SK-N-SH (cell line): ENCODE results near the gene INTU. TPM values are rescaled to one million over a fixed set of nuclear protein-coding genes. Genes with fewer than 3 reads are reported as not detected.

Experiments
- CTCF ChIA-PET: fragments of 300-600, 350-600 bp; formaldehyde crosslinking; extraction: SDS; loops from one replicate; lab custom pipeline; 2021; lab: Yijun Ruan, JAX
- POLR2A ChIA-PET: fragments of 350-600 bp; sonication (Branson Sonifier 250); formaldehyde crosslinking; extraction: SDS; loops from one replicate; lab custom pipeline; 2020; ENCODE audit warnings: antibody characterized with exemption, inconsistent platforms; lab: Yijun Ruan, JAX
- DNase-seq: peaks from one replicate; pipeline ENCODE4 v3.0.0; 2012
- H2AFZ ChIP-seq: fragments of 200-600 bp; sonication (generic); 2 replicates; pipeline ENCODE4 v1.8.1; 2016; ENCODE audit warnings: antibody characterized with exemption, mild to moderate bottlenecking, low read depth
- H3F3A ChIP-seq: fragments of 200-600 bp; sonication (generic); replicated peaks from 2 replicates; pipeline ENCODE3; 2016; ENCODE audit warnings: antibody characterized with exemption, mild to moderate bottlenecking; ENCODE audit not compliant: insufficient read depth
- H3K27ac ChIP-seq, 2 experiments: fragments of 200-500 bp in 1 of 2; fragments of 200-600 bp in 1 of 2; sonication (Bioruptor generic) in 1 of 2; sonication (generic), shearing (Covaris generic) in 1 of 2; 2 replicates each; pipeline versions ENCODE4 v1.5.1 to v1.6.1; 2014 to 2016; ENCODE audit warnings: low read depth in 2 of 2, inconsistent platforms in 1 of 2, low read length in 1 of 2, mild to moderate bottlenecking in 1 of 2, mixed read lengths in 1 of 2
- H3K27me3 ChIP-seq: fragments of 200-600 bp; sonication (generic), shearing (Covaris generic); 2 replicates; pipeline ENCODE4 v1.6.1; 2016; ENCODE audit warnings: mixed run types; ENCODE audit not compliant: insufficient read depth
- H3K36me3 ChIP-seq, 2 experiments: fragments of 200-500 bp in 1 of 2; fragments of 200-600 bp in 1 of 2; sonication (Bioruptor generic) in 1 of 2; sonication (generic) in 1 of 2; replicated peaks in 1 of 2; 2 replicates each; pipeline versions ENCODE3 to v1.5.1; 2014 to 2016; ENCODE audit warnings: low read length in 1 of 2, mild to moderate bottlenecking in 1 of 2; ENCODE audit not compliant: insufficient read depth in 2 of 2, control insufficient read depth in 1 of 2
- H3K4me1 ChIP-seq, 2 experiments: fragments of 200-500 bp in 1 of 2; fragments of 200-600 bp in 1 of 2; sonication (Bioruptor generic) in 1 of 2; sonication (generic), shearing (Covaris generic) in 1 of 2; 2 replicates each; pipeline versions ENCODE4 v1.5.1 to v1.6.1; 2014 to 2016; ENCODE audit warnings: low read depth in 1 of 2, low read length in 1 of 2, mixed run types in 1 of 2; ENCODE audit not compliant: insufficient read depth in 2 of 2, control insufficient read depth in 1 of 2
- H3K4me2 ChIP-seq: fragments of 200-600 bp; sonication (generic), shearing (Covaris generic); 2 replicates; pipeline ENCODE4 v1.6.1; 2017; ENCODE audit warnings: mixed run types
- H3K4me3 ChIP-seq, 2 experiments: fragments of 200-500 bp in 1 of 2; fragments of 200-600 bp in 1 of 2; sonication (Bioruptor generic) in 1 of 2; sonication (generic), shearing (Covaris generic) in 1 of 2; 2 replicates each; pipeline versions ENCODE4 v1.5.1 to v1.8.1; 2014 to 2016; ENCODE audit warnings: low read depth in 2 of 2, inconsistent platforms in 1 of 2, low read length in 1 of 2, mild to moderate bottlenecking in 1 of 2, mixed read lengths in 1 of 2, moderate library complexity in 1 of 2
- H3K79me2 ChIP-seq: fragments of 200-600 bp; sonication (generic); 2 replicates; pipeline ENCODE4 v1.8.1; 2017; ENCODE audit warnings: mild to moderate bottlenecking; ENCODE audit not compliant: insufficient read depth
- H3K9ac ChIP-seq: fragments of 200-600 bp; sonication (generic); 2 replicates; pipeline ENCODE4 v1.6.1; 2017; ENCODE audit warnings: mixed run types
- H3K9me2 ChIP-seq: fragments of 200-600 bp; sonication (generic); 2 replicates; pipeline ENCODE4 v1.6.1; 2017; ENCODE audit warnings: mixed run types
- H3K9me3 ChIP-seq: fragments of 200-600 bp; sonication (generic); 2 replicates; pipeline ENCODE4 v1.6.1; 2017; ENCODE audit warnings: mixed run types, mild to moderate bottlenecking, moderate library complexity
- H4K20me1 ChIP-seq: fragments of 200-600 bp; sonication (generic); 2 replicates; pipeline ENCODE4 v1.6.1; 2017; ENCODE audit warnings: mild to moderate bottlenecking, mixed run types; ENCODE audit not compliant: insufficient read depth
- CHD2 ChIP-seq: fragments of 150-350 bp; IDR thresholded peaks from 2 replicates; pipeline ENCODE4 v1.6.1; 2018; ENCODE audit warnings: low read length; ENCODE audit not compliant: partially characterized antibody
- ELF1 ChIP-seq: IDR thresholded peaks from 2 replicates; pipeline ENCODE4 v1.4.0; 2012
- EP300 ChIP-seq, 2 experiments: IDR thresholded peaks; 2 replicates each; pipeline versions ENCODE4 v1.4.0 to v1.6.1; 2012; ENCODE audit warnings: borderline replicate concordance in 1 of 2, low read depth in 1 of 2, low read length in 1 of 2
- EZH2phosphoT487 ChIP-seq: fragments of 200-600 bp; sonication (generic); IDR thresholded peaks from 2 replicates; pipeline ENCODE4 v1.6.1; 2017; ENCODE audit warnings: low read depth, mixed run types, mild to moderate bottlenecking, antibody characterized with exemption, moderate library complexity, borderline replicate concordance
- FOXJ3 ChIP-seq: sonication (generic); formaldehyde crosslinking; IDR thresholded peaks from 2 replicates; pipeline ENCODE4 v1.5.1; 2020; ENCODE audit warnings: mild to moderate bottlenecking, missing genetic modification reagents
- GABPA ChIP-seq: IDR thresholded peaks from 2 replicates; pipeline ENCODE4 v1.4.0; 2012; ENCODE audit warnings: low read depth, mild to moderate bottlenecking
- GATA2 ChIP-seq: sonication (generic); formaldehyde crosslinking; IDR thresholded peaks from 2 replicates; pipeline ENCODE4 v1.5.0; 2020; ENCODE audit warnings: mild to moderate bottlenecking, missing genetic modification reagents
- NFIC ChIP-seq: IDR thresholded peaks from 2 replicates; pipeline ENCODE4 v1.4.0; 2012; ENCODE audit warnings: borderline replicate concordance
- NRF1 ChIP-seq: IDR thresholded peaks from 2 replicates; pipeline ENCODE4 v1.6.1; 2012; ENCODE audit warnings: low read depth, mild to moderate bottlenecking, low read length
- POLR2AphosphoS5 ChIP-seq: IDR thresholded peaks from 2 replicates; pipeline ENCODE4 v1.6.1; 2012; ENCODE audit warnings: low read depth, low read length
- RCOR1 ChIP-seq: fragments of 150-350 bp; IDR thresholded peaks from 2 replicates; pipeline ENCODE4 v1.6.1; 2017; ENCODE audit warnings: antibody characterized with exemption, low read length
- RFX5 ChIP-seq: IDR thresholded peaks from 2 replicates; pipeline ENCODE4 v1.6.1; 2012; ENCODE audit warnings: mild to moderate bottlenecking, improper control_type of control experiment, low read length
- TAF1 ChIP-seq: IDR thresholded peaks from 2 replicates; pipeline ENCODE4 v1.6.1; 2012; ENCODE audit warnings: low read depth, mild to moderate bottlenecking, low read length, moderate library complexity, borderline replicate concordance
- TCF12 ChIP-seq: IDR thresholded peaks from 2 replicates; pipeline ENCODE4 v1.4.0; 2012
- TEAD4 ChIP-seq: IDR thresholded peaks from 2 replicates; pipeline ENCODE4 v1.4.0; 2012; ENCODE audit warnings: mild to moderate bottlenecking, borderline replicate concordance; ENCODE audit not compliant: insufficient read depth
- YY1 ChIP-seq: IDR thresholded peaks from 2 replicates; pipeline ENCODE4 v1.4.0; 2012; ENCODE audit warnings: low read depth, mild to moderate bottlenecking
- WGBS: methylation state at CpG from one replicate; pipeline ENCODE4 v1.1.6; 2017; ENCODE audit warnings: low lambda C conversion rate; 5-methylcytosine and 5-hydroxymethylcytosine counted together
- polyA plus RNA-seq, 3 experiments: library from polyadenylated mRNA; depleted of rRNA; stranded (reverse); fragments of >200 nt; gene quantifications; 2 replicates each; pipeline ENCODE4 v1.2.3, GENCODE V29; 2012
- TF ChIP-seq, protein P1 (sequence below): IDR thresholded peaks from 2 replicates; pipeline ENCODE4 v1.4.0; 2012; ENCODE audit warnings: low read depth
- TF ChIP-seq, protein P2 (sequence below): fragments of 150-350 bp; IDR thresholded peaks from 2 replicates; pipeline ENCODE4 v1.6.1; 2016; ENCODE audit warnings: mild to moderate bottlenecking, low read depth, low read length
- TF ChIP-seq, protein P3 (sequence below): fragments of 150-350 bp; IDR thresholded peaks from 2 replicates; pipeline ENCODE4 v1.6.1; 2017; ENCODE audit warnings: antibody characterized with exemption, low read length, low read depth, borderline replicate concordance

Gene INTU
- polyA plus RNA-seq, 1 of the 3 experiments (the other 2 are of a cell fraction) = 3.3 TPM

DNA sequence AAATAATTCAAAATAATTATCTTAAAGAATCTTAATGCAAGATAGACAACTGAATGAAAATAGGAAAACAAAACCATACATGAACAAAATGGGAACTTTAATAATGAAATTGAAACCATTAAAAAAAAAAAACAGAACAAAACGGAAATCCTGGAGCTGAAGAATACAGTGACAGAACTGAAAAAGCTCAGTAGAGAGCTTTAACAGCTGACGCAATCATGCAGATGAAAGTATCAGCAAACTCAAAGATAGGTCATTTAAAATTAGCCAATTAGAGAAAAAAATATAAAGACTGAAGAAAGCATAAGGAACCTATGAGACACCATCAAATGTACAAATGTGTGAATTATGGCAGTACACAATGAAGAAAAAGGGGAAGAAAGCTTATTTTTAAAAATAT lies 116.2 kb downstream of the INTU start (continued):
- no peak for TF ChIP-seq EZH2phosphoT487
- TF ChIP-seq TAF1 = no peak
- TF ChIP-seq ELF1 = no peak

- H2AFZ ChIP-seq = no peak overlapping the region
- 0 out of 2 replicates have a peak, but pooled peaks cover 2% of the 10 kb centered on the region for H3K9me3 ChIP-seq
- no peak for DNase-seq
- no peaks in the 10 kb centered on the region for H3K27me3 ChIP-seq
- no peak overlapping the region for H3K27ac ChIP-seq
- WGBS = 46% methylated on average over 2 of the region's 2 CpGs
- ChIA-PET CTCF (no interaction called here), POLR2A (no interaction called here)
- H3F3A ChIP-seq = no peaks in the 10 kb centered on the region
- H3K9me2 ChIP-seq = no peaks in the 10 kb centered on the region
- H3K4me3 ChIP-seq = no peak overlapping the region
- no peaks in the 10 kb centered on the region for H4K20me1 ChIP-seq
- no peaks in the 10 kb centered on the region for H3K79me2 ChIP-seq
- no peak overlapping the region for H3K4me2 ChIP-seq
- TF ChIP-seq YY1 = no peak
- H3K36me3 ChIP-seq = no peaks in the 10 kb centered on the region
- no peaks in the 10 kb centered on the region for H3K4me1 ChIP-seq
- H3K9ac ChIP-seq = no peak overlapping the region
Measured at GRCh38 chr4:127756906-127757305, 124.1 kb downstream of the INTU start.

GRCh38 chr4:127759228-127759820 lies 126.6 kb downstream of the INTU start:
- TF ChIP-seq NRF1 (no peak), RFX5 (no peak), GATA2 (CRISPR knock-in tag) (no peak), YY1 (no peak), RCOR1 (no peak), FOXJ3 (CRISPR knock-in tag) (no peak), EZH2phosphoT487 (no peak), TCF12 (no peak), POLR2AphosphoS5 (no peak), NFIC (no peak), TEAD4 (no peak), CHD2 (no peak), EP300 (IDR thresholded peaks at IDR 0.05; ENCODE audit: borderline replicate concordance in 1 of 2, low read depth in 1 of 2, low read length in 1 of 2) (no peak), GABPA (no peak)
- TF ChIP-seq, protein P1, sequence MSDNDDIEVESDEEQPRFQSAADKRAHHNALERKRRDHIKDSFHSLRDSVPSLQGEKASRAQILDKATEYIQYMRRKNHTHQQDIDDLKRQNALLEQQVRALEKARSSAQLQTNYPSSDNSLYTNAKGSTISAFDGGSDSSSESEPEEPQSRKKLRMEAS = no peak
- TF ChIP-seq, protein P2, sequence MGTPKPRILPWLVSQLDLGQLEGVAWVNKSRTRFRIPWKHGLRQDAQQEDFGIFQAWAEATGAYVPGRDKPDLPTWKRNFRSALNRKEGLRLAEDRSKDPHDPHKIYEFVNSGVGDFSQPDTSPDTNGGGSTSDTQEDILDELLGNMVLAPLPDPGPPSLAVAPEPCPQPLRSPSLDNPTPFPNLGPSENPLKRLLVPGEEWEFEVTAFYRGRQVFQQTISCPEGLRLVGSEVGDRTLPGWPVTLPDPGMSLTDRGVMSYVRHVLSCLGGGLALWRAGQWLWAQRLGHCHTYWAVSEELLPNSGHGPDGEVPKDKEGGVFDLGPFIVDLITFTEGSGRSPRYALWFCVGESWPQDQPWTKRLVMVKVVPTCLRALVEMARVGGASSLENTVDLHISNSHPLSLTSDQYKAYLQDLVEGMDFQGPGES = no peak
- TF ChIP-seq, protein P3, sequence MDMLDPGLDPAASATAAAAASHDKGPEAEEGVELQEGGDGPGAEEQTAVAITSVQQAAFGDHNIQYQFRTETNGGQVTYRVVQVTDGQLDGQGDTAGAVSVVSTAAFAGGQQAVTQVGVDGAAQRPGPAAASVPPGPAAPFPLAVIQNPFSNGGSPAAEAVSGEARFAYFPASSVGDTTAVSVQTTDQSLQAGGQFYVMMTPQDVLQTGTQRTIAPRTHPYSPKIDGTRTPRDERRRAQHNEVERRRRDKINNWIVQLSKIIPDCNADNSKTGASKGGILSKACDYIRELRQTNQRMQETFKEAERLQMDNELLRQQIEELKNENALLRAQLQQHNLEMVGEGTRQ = no peak
- TF ChIP-seq, all 33 proteins: peak for 0
- Histone ChIP-seq H3K9me3 (0 out of 2 replicates have a peak, but pooled peaks cover 2% of the 10 kb centered on the region), H3K9ac (no peak overlapping the region), H3K4me3 (no peak overlapping the region), H3F3A (no peaks in the 10 kb centered on the region), H3K36me3 (no peaks in the 10 kb centered on the region), H3K27me3 (no peaks in the 10 kb centered on the region), H3K4me2 (no peak overlapping the region), H3K9me2 (no peaks in the 10 kb centered on the region), H2AFZ (no peak overlapping the region), H4K20me1 (no peaks in the 10 kb centered on the region), H3K27ac (no peak overlapping the region), H3K79me2 (no peaks in the 10 kb centered on the region), H3K4me1 (no peaks in the 10 kb centered on the region)
- ChIA-PET POLR2A (no interaction called here), CTCF (no interaction called here)
- no peak for DNase-seq
- WGBS = 49% methylated on average over 2 of the region's 2 CpGs
